ENCODE data around the gene ZBED4. TPM values are rescaled to one million over a fixed set of nuclear protein-coding genes. Genes with fewer than 3 reads are reported as not detected.
A peak's percentile ranks its signal among the peaks of the same experiment; 100 is the strongest.

Gene ZBED4
- total and polyA plus RNA-seq, 2 of the 13 experiments (the other 11 are each of a cell fraction or from before 2014, with no cell fraction given), result 5.4 to 9.6 TPM

GRCh38 chr22:49937758-49938564 is 84.3 kb downstream of the ZBED4 start (continued):
- no peak for TF ChIP-seq CEBPZ (IDR thresholded peaks at IDR 0.05; ENCODE audit: low read length)
- TF ChIP-seq ZNF260 (CRISPR knock-in tag; IDR thresholded peaks at IDR 0.05; ENCODE audit: borderline replicate concordance, low read depth), result no peak
- peak; percentile 57; the same call in 1 of the 2 replicates for TF ChIP-seq ZNF670 (CRISPR knock-in tag; IDR thresholded peaks at IDR 0.05; ENCODE audit: borderline replicate concordance)
- TF ChIP-seq MEIS2 (CRISPR knock-in tag; IDR thresholded peaks at IDR 0.05), result peak; percentile 72
- TF ChIP-seq ZKSCAN8 (CRISPR knock-in tag; IDR thresholded peaks at IDR 0.05; ENCODE audit: borderline replicate concordance), result 0 out of 2 replicates have a peak, but pooled peaks have one; percentile 15
- TF ChIP-seq KDM2A (CRISPR knock-in tag; IDR thresholded peaks at IDR 0.05; ENCODE audit: borderline replicate concordance, low read depth), result peak; percentile 61; the same call in 1 of the 2 replicates
- no peak for TF ChIP-seq SRSF4 (IDR thresholded peaks at IDR 0.05; ENCODE audit: low read depth, low read length, poor library complexity, severe bottlenecking)
- peak; percentile 99 for TF ChIP-seq ZNF746 (CRISPR knock-in tag; IDR thresholded peaks at IDR 0.05)
- 0 out of 2 replicates have a peak, but pooled peaks have one; percentile 9 for TF ChIP-seq ZFP91 (CRISPR knock-in tag; IDR thresholded peaks at IDR 0.05; ENCODE audit: borderline replicate concordance)
- no peak for TF ChIP-seq KDM1A (CRISPR knock-in tag; IDR thresholded peaks at IDR 0.05)
- no peak for TF ChIP-seq ZNF660 (CRISPR knock-in tag; IDR thresholded peaks at IDR 0.05; ENCODE audit: borderline replicate concordance, low read depth)
- peak; percentile 85 for TF ChIP-seq ZZZ3 (CRISPR knock-in tag; IDR thresholded peaks at IDR 0.05; ENCODE audit: borderline replicate concordance)
- no peak for TF ChIP-seq ZNF446 (CRISPR knock-in tag; IDR thresholded peaks at IDR 0.05)
- TF ChIP-seq ZNF138 (CRISPR knock-in tag; IDR thresholded peaks at IDR 0.05; ENCODE audit: low read depth), result peak; percentile 11; the same call in 1 of the 2 replicates
- TF ChIP-seq ISX (CRISPR knock-in tag; conservative IDR thresholded peaks at IDR 0.05), result no peak
- TF ChIP-seq ZNF678 (CRISPR knock-in tag; IDR thresholded peaks at IDR 0.05), result 0 out of 2 replicates have a peak, but pooled peaks have one; percentile 33
- TF ChIP-seq ZBTB7A (CRISPR knock-in tag; IDR thresholded peaks at IDR 0.05), result peak; percentile 90
- TF ChIP-seq ISL2 (CRISPR knock-in tag; IDR thresholded peaks at IDR 0.05), result peak; percentile 49
- TF ChIP-seq ZNF644 (CRISPR knock-in tag; IDR thresholded peaks at IDR 0.05; ENCODE audit: low read depth), result no peak
- TF ChIP-seq MTA1 (CRISPR knock-in tag; IDR thresholded peaks at IDR 0.05; ENCODE audit: borderline replicate concordance), result no peak; the same call in 1 of the 2 replicates
- TF ChIP-seq ZNF556 (CRISPR knock-in tag; IDR thresholded peaks at IDR 0.05; ENCODE audit: borderline replicate concordance), result no peak
- TF ChIP-seq TIGD3 (CRISPR knock-in tag; IDR thresholded peaks at IDR 0.05; ENCODE audit: borderline replicate concordance), result 0 out of 2 replicates have a peak, but pooled peaks have one; percentile 64
- TF ChIP-seq ZKSCAN5 (CRISPR knock-in tag; IDR thresholded peaks at IDR 0.05), result no peak

Measured in HepG2 (cell line).